ENCODE data around the gene CDC73.

CDC73 gene

GRCh38 chr1:193121616-193122593, at the start of gene CDC73:
TSS of gene CDC73 (plus strand) at chr1:193122031. CDS start at chr1:193122201, 170 bp downstream.
- Histone ChIP-seq H3K27me3 (ENCODE audit: insufficient read depth, low read length) (no peaks in the 10 kb centered on the region), H2AFZ (ENCODE audit: low read length, unreplicated experiment) (peak within 1 kb of the TSS; percentile 92), H3K27ac (ENCODE audit: low read depth, low read length) (peak within 1 kb of the TSS; percentile 90), H3K79me2 (ENCODE audit: control insufficient read depth, insufficient read depth, low read length, unreplicated experiment) (peaks cover 42% of the 10 kb centered on the region), H3K36me3 (ENCODE audit: insufficient read depth, low read length) (peaks cover 9% of the 10 kb centered on the region), H3K4me1 (ENCODE audit: control insufficient read depth, insufficient read depth, low read length, unreplicated experiment) (peaks cover 26% of the 10 kb centered on the region), H3K4me3 (ENCODE audit: low read depth, low read length) (peak within 1 kb of the TSS; percentile 84)

- Histone ChIP-seq H3K4me3 (ENCODE audit: low read depth, low read length) (no peak overlapping the region), H3K79me2 (ENCODE audit: control insufficient read depth, insufficient read depth, low read length, unreplicated experiment) (peaks cover 13% of the 10 kb centered on the region), H3K36me3 (ENCODE audit: insufficient read depth, low read length) (peaks cover 59% of the 10 kb centered on the region), H3K27me3 (ENCODE audit: insufficient read depth, low read length) (no peaks in the 10 kb centered on the region), H3K27ac (ENCODE audit: low read depth, low read length) (no peak overlapping the region), H3K4me1 (ENCODE audit: control insufficient read depth, insufficient read depth, low read length, unreplicated experiment) (no peaks in the 10 kb centered on the region), H2AFZ (ENCODE audit: low read length, unreplicated experiment) (no peak overlapping the region)
Measured at GRCh38 chr1:193077991-193078390, 43.8 kb upstream of the CDC73 start.

DNA sequence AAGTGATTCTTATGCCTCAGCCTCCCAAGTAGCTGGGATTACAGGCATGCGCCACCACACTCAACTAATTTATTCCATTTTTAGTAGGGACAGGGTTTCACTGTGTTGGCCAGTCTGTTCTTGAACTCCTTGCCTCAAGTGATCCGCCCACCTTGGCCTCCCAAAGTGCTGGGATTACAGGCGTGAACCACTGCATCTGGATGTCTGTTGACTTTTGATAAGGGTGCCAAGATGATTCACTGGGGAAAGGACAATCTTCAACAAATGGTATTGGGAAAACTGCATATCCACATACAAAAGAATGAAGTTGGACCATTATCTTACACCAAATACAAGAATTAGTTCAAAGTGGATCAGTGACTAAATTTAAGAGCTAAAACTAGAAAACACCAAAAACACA, 42.6 kb upstream of the CDC73 start:
- no peaks in the 10 kb centered on the region for H3K4me1 ChIP-seq (ENCODE audit: control insufficient read depth, insufficient read depth, low read length, unreplicated experiment)
- no peaks in the 10 kb centered on the region for H3K27me3 ChIP-seq (ENCODE audit: insufficient read depth, low read length)
- no peak overlapping the region for H3K4me3 ChIP-seq (ENCODE audit: low read depth, low read length)
- no peak overlapping the region for H2AFZ ChIP-seq (ENCODE audit: low read length, unreplicated experiment)
- peaks cover 66% of the 10 kb centered on the region for H3K36me3 ChIP-seq (ENCODE audit: insufficient read depth, low read length)
- no peak overlapping the region for H3K27ac ChIP-seq (ENCODE audit: low read depth, low read length)
- H3K79me2 ChIP-seq (ENCODE audit: control insufficient read depth, insufficient read depth, low read length, unreplicated experiment): peaks cover 9% of the 10 kb centered on the region

- Histone ChIP-seq H3K27me3 (ENCODE audit: insufficient read depth, low read length) (no peaks in the 10 kb centered on the region), H3K27ac (ENCODE audit: low read depth, low read length) (no peak overlapping the region), H3K4me3 (ENCODE audit: low read depth, low read length) (no peak overlapping the region), H3K36me3 (ENCODE audit: insufficient read depth, low read length) (peaks cover 51% of the 10 kb centered on the region), H3K79me2 (ENCODE audit: control insufficient read depth, insufficient read depth, low read length, unreplicated experiment) (no peaks in the 10 kb centered on the region), H2AFZ (ENCODE audit: low read length, unreplicated experiment) (no peak overlapping the region), H3K4me1 (ENCODE audit: control insufficient read depth, insufficient read depth, low read length, unreplicated experiment) (no peaks in the 10 kb centered on the region)
Measured at GRCh38 chr1:193083365-193084088, 38.3 kb upstream of the CDC73 start.

DNA sequence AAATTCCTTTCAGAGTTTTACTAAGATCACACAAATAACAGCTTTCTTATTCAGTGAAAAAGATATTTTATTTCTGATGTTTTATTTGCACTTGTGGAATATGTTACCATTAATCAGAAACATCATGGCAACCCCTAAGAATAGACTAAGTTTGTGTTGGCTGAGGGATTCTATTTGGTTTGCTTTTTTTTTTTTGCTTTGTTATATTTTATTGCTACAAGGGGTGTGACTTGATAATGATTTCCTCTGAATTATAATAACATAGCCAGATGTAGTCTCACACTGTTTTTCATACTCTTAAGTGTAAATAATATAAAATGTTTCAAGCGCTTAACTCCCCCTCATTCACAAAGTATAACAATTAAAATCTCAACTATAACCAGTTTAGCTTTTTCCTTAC, 36.6 kb upstream of the CDC73 start:
- no peaks in the 10 kb centered on the region for H3K4me1 ChIP-seq (ENCODE audit: control insufficient read depth, insufficient read depth, low read length, unreplicated experiment)
- peaks cover 36% of the 10 kb centered on the region for H3K36me3 ChIP-seq (ENCODE audit: insufficient read depth, low read length)

GRCh38 chr1:193086342-193086741, 35.5 kb upstream of the CDC73 start:
- peaks cover 26% of the 10 kb centered on the region for H3K36me3 ChIP-seq (ENCODE audit: insufficient read depth, low read length)
- no peak overlapping the region for H3K4me3 ChIP-seq (ENCODE audit: low read depth, low read length)
- no peaks in the 10 kb centered on the region for H3K27me3 ChIP-seq (ENCODE audit: insufficient read depth, low read length)
- H2AFZ ChIP-seq (ENCODE audit: low read length, unreplicated experiment): no peak overlapping the region
- no peaks in the 10 kb centered on the region for H3K79me2 ChIP-seq (ENCODE audit: control insufficient read depth, insufficient read depth, low read length, unreplicated experiment)
- H3K27ac ChIP-seq (ENCODE audit: low read depth, low read length): no peak overlapping the region
- no peaks in the 10 kb centered on the region for H3K4me1 ChIP-seq (ENCODE audit: control insufficient read depth, insufficient read depth, low read length, unreplicated experiment)

More for the DNA sequence above, 36.6 kb upstream of the CDC73 start:
- no peaks in the 10 kb centered on the region for H3K79me2 ChIP-seq (ENCODE audit: control insufficient read depth, insufficient read depth, low read length, unreplicated experiment)
- H3K27me3 ChIP-seq (ENCODE audit: insufficient read depth, low read length): no peaks in the 10 kb centered on the region
- no peak overlapping the region for H3K4me3 ChIP-seq (ENCODE audit: low read depth, low read length)
- no peak overlapping the region for H3K27ac ChIP-seq (ENCODE audit: low read depth, low read length)
- no peak overlapping the region for H2AFZ ChIP-seq (ENCODE audit: low read length, unreplicated experiment)

- H3K79me2 ChIP-seq (ENCODE audit: control insufficient read depth, insufficient read depth, low read length, unreplicated experiment): no peaks in the 10 kb centered on the region
- H3K4me3 ChIP-seq (ENCODE audit: low read depth, low read length): no peak overlapping the region
- no peak overlapping the region for H3K27ac ChIP-seq (ENCODE audit: low read depth, low read length)
- H3K4me1 ChIP-seq (ENCODE audit: control insufficient read depth, insufficient read depth, low read length, unreplicated experiment): no peaks in the 10 kb centered on the region
- H2AFZ ChIP-seq (ENCODE audit: low read length, unreplicated experiment): no peak overlapping the region
- peaks cover 20% of the 10 kb centered on the region for H3K36me3 ChIP-seq (ENCODE audit: insufficient read depth, low read length)
- H3K27me3 ChIP-seq (ENCODE audit: insufficient read depth, low read length): no peaks in the 10 kb centered on the region
Measured at GRCh38 chr1:193087893-193088292, 33.9 kb upstream of the CDC73 start.

DNA sequence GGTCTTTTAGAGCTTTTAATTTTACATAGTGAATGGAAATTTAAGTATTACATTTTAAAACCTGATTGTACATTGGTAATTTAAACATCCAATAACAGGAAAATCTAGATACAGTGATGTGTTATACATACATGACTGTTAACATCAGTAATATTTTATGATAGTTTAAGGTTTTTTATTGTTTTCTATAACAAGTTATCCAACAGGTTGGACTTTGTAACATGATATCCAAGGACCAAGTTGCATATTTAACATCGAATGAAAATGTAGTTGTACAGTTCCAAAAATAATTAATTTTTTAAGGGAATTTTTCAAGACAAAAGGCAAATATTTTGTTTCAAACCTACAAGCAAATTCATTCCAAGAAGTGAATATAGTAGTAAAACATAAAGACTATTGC, 31.0 kb upstream of the CDC73 start:
- H3K36me3 ChIP-seq (ENCODE audit: insufficient read depth, low read length): peaks cover 7% of the 10 kb centered on the region
- H3K27ac ChIP-seq (ENCODE audit: low read depth, low read length): no peak overlapping the region
- no peak overlapping the region for H2AFZ ChIP-seq (ENCODE audit: low read length, unreplicated experiment)
- no peaks in the 10 kb centered on the region for H3K27me3 ChIP-seq (ENCODE audit: insufficient read depth, low read length)
- no peaks in the 10 kb centered on the region for H3K79me2 ChIP-seq (ENCODE audit: control insufficient read depth, insufficient read depth, low read length, unreplicated experiment)
- H3K4me1 ChIP-seq (ENCODE audit: control insufficient read depth, insufficient read depth, low read length, unreplicated experiment): no peaks in the 10 kb centered on the region
- H3K4me3 ChIP-seq (ENCODE audit: low read depth, low read length): no peak overlapping the region

GRCh38 chr1:193094112-193094511, 27.7 kb upstream of the CDC73 start:
- H3K36me3 ChIP-seq (ENCODE audit: insufficient read depth, low read length): peaks cover 18% of the 10 kb centered on the region
- H3K27ac ChIP-seq (ENCODE audit: low read depth, low read length): no peak overlapping the region
- no peak overlapping the region for H3K4me3 ChIP-seq (ENCODE audit: low read depth, low read length)
- no peak overlapping the region for H2AFZ ChIP-seq (ENCODE audit: low read length, unreplicated experiment)
- no peaks in the 10 kb centered on the region for H3K27me3 ChIP-seq (ENCODE audit: insufficient read depth, low read length)
- H3K4me1 ChIP-seq (ENCODE audit: control insufficient read depth, insufficient read depth, low read length, unreplicated experiment): no peaks in the 10 kb centered on the region
- H3K79me2 ChIP-seq (ENCODE audit: control insufficient read depth, insufficient read depth, low read length, unreplicated experiment): no peaks in the 10 kb centered on the region

GRCh38 chr1:193102662-193103061, 19.2 kb upstream of the CDC73 start:
- Histone ChIP-seq H3K4me1 (ENCODE audit: control insufficient read depth, insufficient read depth, low read length, unreplicated experiment) (peaks cover 13% of the 10 kb centered on the region), H2AFZ (ENCODE audit: low read length, unreplicated experiment) (no peak overlapping the region), H3K4me3 (ENCODE audit: low read depth, low read length) (no peak overlapping the region; the same call in 1 of the 2 replicates), H3K27me3 (ENCODE audit: insufficient read depth, low read length) (no peaks in the 10 kb centered on the region), H3K36me3 (ENCODE audit: insufficient read depth, low read length) (peaks cover 13% of the 10 kb centered on the region), H3K79me2 (ENCODE audit: control insufficient read depth, insufficient read depth, low read length, unreplicated experiment) (peaks cover 35% of the 10 kb centered on the region), H3K27ac (ENCODE audit: low read depth, low read length) (no peak overlapping the region)

Measured in ACC112 (cell line).